ENCODE data around the gene GATA1.

GATA1 gene

DNA sequence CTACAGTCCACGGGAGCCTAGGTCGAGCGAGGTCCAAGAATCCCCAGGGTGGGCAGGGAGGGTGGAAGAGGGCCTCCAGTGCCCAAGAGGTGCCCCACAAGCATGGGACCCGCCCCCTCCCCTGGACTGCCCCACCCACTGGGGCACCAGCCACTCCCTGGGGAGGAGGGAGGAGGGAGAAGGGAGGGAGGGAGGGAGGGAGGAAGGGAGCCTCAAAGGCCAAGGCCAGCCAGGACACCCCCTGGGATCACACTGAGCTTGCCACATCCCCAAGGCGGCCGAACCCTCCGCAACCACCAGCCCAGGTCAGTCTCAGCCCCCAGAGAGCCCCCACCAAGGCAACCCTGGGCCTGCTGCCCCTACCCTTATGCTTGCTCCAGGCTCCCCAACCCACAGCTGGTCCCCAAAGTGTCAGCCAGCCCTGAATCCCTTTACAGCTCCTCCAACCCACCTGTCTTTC lies at the start of gene GATA1:
Gene GATA1, plus strand, starts transcription at position 250 of the 460 bp plus-strand sequence. CDS start 4,520 bp downstream, outside the sequence.
- Histone ChIP-seq H3K36me3 (ENCODE audit: control insufficient read depth in 2 of 2, insufficient read depth in 2 of 2, low read length in 2 of 2) (no peaks in the 10 kb centered on the region), H3K4me1 (ENCODE audit: control insufficient read depth, insufficient read depth, low read length) (no peaks in the 10 kb centered on the region), H3K27ac (ENCODE audit: low read length) (no peak within 1 kb of the TSS), H3K27me3 (ENCODE audit: control insufficient read depth in 1 of 2, insufficient read depth in 2 of 2, low read length in 2 of 2) (peaks cover 0 to 32% of the 10 kb centered on the region in 2 donors), H3K4me3 (ENCODE audit: low read length in 2 of 2) (no peak within 1 kb of the TSS), H3K9me3 (ENCODE audit: control insufficient read depth in 2 of 2, low read length in 2 of 2) (no peaks in the 10 kb centered on the region), H3K9ac (ENCODE audit: low read length in 2 of 2) (no peak within 1 kb of the TSS)

GRCh38 chrX:48736878-48737212 lies 49.5 kb upstream of the GATA1 start:
- Histone ChIP-seq H3K27me3 (ENCODE audit: control insufficient read depth in 1 of 2, insufficient read depth in 2 of 2, low read length in 2 of 2) (peaks cover 0 to 5% of the 10 kb centered on the region in 2 donors), H3K36me3 (ENCODE audit: control insufficient read depth in 2 of 2, insufficient read depth in 2 of 2, low read length in 2 of 2) (no peaks in the 10 kb centered on the region), H3K27ac (ENCODE audit: low read length) (no peak overlapping the region), H3K4me1 (ENCODE audit: control insufficient read depth, insufficient read depth, low read length) (peaks cover 10% of the 10 kb centered on the region), H3K9me3 (ENCODE audit: control insufficient read depth in 2 of 2, low read length in 2 of 2) (no peaks in the 10 kb centered on the region), H3K4me3 (ENCODE audit: low read length in 2 of 2) (peak overlapping the region; percentile 71 to 78), H3K9ac (ENCODE audit: low read length in 2 of 2) (peak overlapping the region in 1 of 2 donors; percentile 38)

DNA sequence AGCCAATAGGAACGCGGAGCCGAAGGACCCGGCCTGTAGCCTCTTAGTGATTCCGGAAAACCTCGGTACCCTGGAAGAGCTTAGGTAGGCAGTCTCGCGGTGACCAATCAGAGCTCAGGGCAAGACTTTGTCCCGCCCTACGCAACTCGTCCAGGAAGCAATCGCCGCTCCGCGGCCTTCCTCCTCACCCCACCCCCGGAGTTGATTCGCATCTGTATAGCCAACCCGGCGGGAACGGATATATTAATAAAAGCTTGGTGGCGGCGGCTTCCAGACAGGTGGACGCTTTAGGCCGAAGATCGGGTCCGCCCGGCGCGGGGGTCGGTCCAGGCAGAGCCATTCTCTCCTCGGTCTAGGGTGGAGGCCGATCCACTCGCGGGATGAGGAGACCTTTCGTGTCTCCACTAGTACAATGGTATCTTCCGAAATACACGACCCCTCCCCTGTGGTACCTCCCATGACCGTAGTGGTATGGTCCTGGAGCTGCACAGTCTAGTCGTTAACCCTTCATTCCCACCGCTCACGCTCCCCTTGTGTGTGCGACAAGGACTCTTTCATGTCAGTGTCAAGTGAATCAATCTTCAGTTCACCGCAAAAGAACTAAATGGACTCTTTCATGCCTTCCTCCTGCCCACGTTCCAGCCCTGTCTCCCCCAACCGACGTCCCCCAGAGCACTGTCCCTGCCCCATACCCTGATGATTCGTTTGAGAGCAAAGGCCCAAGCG lies 49.0 kb upstream of the GATA1 start:
- peak overlapping the region; percentile 86 for H3K27ac ChIP-seq (ENCODE audit: low read length)
- H3K4me1 ChIP-seq (ENCODE audit: control insufficient read depth, insufficient read depth, low read length), result peaks cover 10% of the 10 kb centered on the region
- peak overlapping the region; percentile 78 to 89 for H3K4me3 ChIP-seq (ENCODE audit: low read length in 2 of 2)
- H3K27me3 ChIP-seq (ENCODE audit: control insufficient read depth in 1 of 2, insufficient read depth in 2 of 2, low read length in 2 of 2), result peaks cover 0 to 5% of the 10 kb centered on the region in 2 donors
- H3K36me3 ChIP-seq (ENCODE audit: control insufficient read depth in 2 of 2, insufficient read depth in 2 of 2, low read length in 2 of 2), result no peaks in the 10 kb centered on the region
- peak overlapping the region; percentile 79 to 90 for H3K9ac ChIP-seq (ENCODE audit: low read length in 2 of 2)
- no peaks in the 10 kb centered on the region for H3K9me3 ChIP-seq (ENCODE audit: control insufficient read depth in 2 of 2, low read length in 2 of 2)

DNA sequence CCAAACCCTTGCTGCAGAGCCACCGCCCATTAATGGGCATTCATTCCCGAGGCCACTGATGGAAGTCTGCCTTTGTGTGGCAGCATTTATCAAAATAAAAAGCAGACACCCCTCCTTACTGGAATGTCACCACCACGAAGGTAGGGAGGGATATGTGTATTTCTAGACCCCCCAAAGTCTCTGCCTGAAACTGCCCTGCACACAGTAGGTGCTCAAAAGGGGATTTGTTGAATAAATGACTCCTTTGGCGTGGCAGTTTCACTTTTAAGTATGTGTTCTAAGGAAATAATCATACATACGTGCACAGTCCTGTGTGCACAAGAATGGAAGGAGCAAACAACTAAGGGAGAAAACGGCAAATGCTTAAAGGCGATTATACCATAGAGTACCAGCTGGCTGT lies 48.5 kb upstream of the GATA1 start:
- Histone ChIP-seq H3K27ac (ENCODE audit: low read length) (peak overlapping the region; percentile 86), H3K27me3 (ENCODE audit: control insufficient read depth in 1 of 2, insufficient read depth in 2 of 2, low read length in 2 of 2) (peaks cover 0 to 5% of the 10 kb centered on the region in 2 donors), H3K9ac (ENCODE audit: low read length in 2 of 2) (peak overlapping the region; percentile 79 to 90), H3K36me3 (ENCODE audit: control insufficient read depth in 2 of 2, insufficient read depth in 2 of 2, low read length in 2 of 2) (no peaks in the 10 kb centered on the region), H3K4me1 (ENCODE audit: control insufficient read depth, insufficient read depth, low read length) (peaks cover 10% of the 10 kb centered on the region), H3K4me3 (ENCODE audit: low read length in 2 of 2) (peak overlapping the region; percentile 78 to 89), H3K9me3 (ENCODE audit: control insufficient read depth in 2 of 2, low read length in 2 of 2) (no peaks in the 10 kb centered on the region)

- peaks cover 0 to 5% of the 10 kb centered on the region in 2 donors for H3K27me3 ChIP-seq (ENCODE audit: control insufficient read depth in 1 of 2, insufficient read depth in 2 of 2, low read length in 2 of 2)
These were observed 44.6 kb upstream of the GATA1 start for GRCh38 chrX:48741834-48742233.

DNA sequence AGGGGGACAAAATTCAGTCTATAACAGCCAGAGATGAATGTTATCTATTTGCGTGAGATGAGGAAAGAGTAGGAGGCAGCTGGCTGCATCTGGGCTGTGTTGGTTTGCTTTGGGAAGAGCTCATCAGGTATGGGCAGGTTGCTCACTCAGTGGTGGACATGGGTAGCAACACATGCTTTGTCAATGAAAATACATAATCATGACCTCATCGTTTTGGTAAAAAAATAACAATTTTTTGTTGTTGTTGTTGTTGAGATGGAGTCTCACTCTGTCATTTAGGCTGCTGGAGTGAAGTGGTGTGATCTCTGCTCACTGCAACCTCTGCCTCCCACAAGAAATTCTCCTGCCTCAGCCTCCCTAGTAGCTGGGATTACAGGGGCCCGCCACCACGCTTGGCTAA lies 41.2 kb upstream of the GATA1 start:
- Histone ChIP-seq H3K27me3 (ENCODE audit: control insufficient read depth in 1 of 2, insufficient read depth in 2 of 2, low read length in 2 of 2) (peaks cover 0 to 5% of the 10 kb centered on the region in 2 donors), H3K9ac (ENCODE audit: low read length in 2 of 2) (no peak overlapping the region), H3K9me3 (ENCODE audit: control insufficient read depth in 2 of 2, low read length in 2 of 2) (no peaks in the 10 kb centered on the region), H3K36me3 (ENCODE audit: control insufficient read depth in 2 of 2, insufficient read depth in 2 of 2, low read length in 2 of 2) (no peaks in the 10 kb centered on the region), H3K4me3 (ENCODE audit: low read length in 2 of 2) (no peak overlapping the region), H3K4me1 (ENCODE audit: control insufficient read depth, insufficient read depth, low read length) (no peaks in the 10 kb centered on the region), H3K27ac (ENCODE audit: low read length) (no peak overlapping the region)

More at GRCh38 chrX:48741834-48742233, 44.6 kb upstream of the GATA1 start:
- H3K36me3 ChIP-seq (ENCODE audit: control insufficient read depth in 2 of 2, insufficient read depth in 2 of 2, low read length in 2 of 2), result no peaks in the 10 kb centered on the region
- peaks cover 8% of the 10 kb centered on the region for H3K4me1 ChIP-seq (ENCODE audit: control insufficient read depth, insufficient read depth, low read length)
- no peaks in the 10 kb centered on the region for H3K9me3 ChIP-seq (ENCODE audit: control insufficient read depth in 2 of 2, low read length in 2 of 2)
- H3K4me3 ChIP-seq (ENCODE audit: low read length in 2 of 2), result no peak overlapping the region
- H3K27ac ChIP-seq (ENCODE audit: low read length), result no peak overlapping the region
- no peak overlapping the region for H3K9ac ChIP-seq (ENCODE audit: low read length in 2 of 2)

GRCh38 chrX:48747415-48748016 lies 38.9 kb upstream of the GATA1 start:
- Histone ChIP-seq H3K27me3 (ENCODE audit: control insufficient read depth in 1 of 2, insufficient read depth in 2 of 2, low read length in 2 of 2) (peaks cover 0 to 5% of the 10 kb centered on the region in 2 donors), H3K4me3 (ENCODE audit: low read length in 2 of 2) (no peak overlapping the region), H3K27ac (ENCODE audit: low read length) (no peak overlapping the region), H3K36me3 (ENCODE audit: control insufficient read depth in 2 of 2, insufficient read depth in 2 of 2, low read length in 2 of 2) (no peaks in the 10 kb centered on the region), H3K9ac (ENCODE audit: low read length in 2 of 2) (no peak overlapping the region), H3K9me3 (ENCODE audit: control insufficient read depth in 2 of 2, low read length in 2 of 2) (no peaks in the 10 kb centered on the region), H3K4me1 (ENCODE audit: control insufficient read depth, insufficient read depth, low read length) (no peaks in the 10 kb centered on the region)

DNA sequence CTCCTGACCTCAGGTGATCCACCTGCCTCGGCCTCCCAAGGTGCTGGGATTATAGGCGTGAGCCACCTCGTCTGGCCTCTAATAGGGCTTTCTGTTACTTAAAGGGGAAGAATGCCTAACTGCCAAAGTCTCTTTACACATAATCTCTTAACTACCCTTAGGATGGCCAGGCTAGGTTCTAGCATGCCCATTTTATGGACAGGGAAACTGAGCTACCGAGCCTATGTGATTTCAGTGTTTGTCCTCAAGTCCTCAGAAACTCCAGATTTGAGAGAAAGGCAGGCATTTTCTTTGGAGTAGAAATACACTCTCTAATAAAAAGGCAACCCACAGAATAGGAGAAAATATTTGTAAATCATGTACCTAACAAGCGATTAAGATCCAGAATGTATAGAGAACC lies 37.2 kb upstream of the GATA1 start:
- H3K27me3 ChIP-seq (ENCODE audit: control insufficient read depth in 1 of 2, insufficient read depth in 2 of 2, low read length in 2 of 2), result peaks cover 0 to 12% of the 10 kb centered on the region in 2 donors
- no peaks in the 10 kb centered on the region for H3K9me3 ChIP-seq (ENCODE audit: control insufficient read depth in 2 of 2, low read length in 2 of 2)
- H3K9ac ChIP-seq (ENCODE audit: low read length in 2 of 2), result no peak overlapping the region
- H3K4me1 ChIP-seq (ENCODE audit: control insufficient read depth, insufficient read depth, low read length), result no peaks in the 10 kb centered on the region
- H3K36me3 ChIP-seq (ENCODE audit: control insufficient read depth in 2 of 2, insufficient read depth in 2 of 2, low read length in 2 of 2), result no peaks in the 10 kb centered on the region
- no peak overlapping the region for H3K4me3 ChIP-seq (ENCODE audit: low read length in 2 of 2)
- no peak overlapping the region for H3K27ac ChIP-seq (ENCODE audit: low read length)

DNA sequence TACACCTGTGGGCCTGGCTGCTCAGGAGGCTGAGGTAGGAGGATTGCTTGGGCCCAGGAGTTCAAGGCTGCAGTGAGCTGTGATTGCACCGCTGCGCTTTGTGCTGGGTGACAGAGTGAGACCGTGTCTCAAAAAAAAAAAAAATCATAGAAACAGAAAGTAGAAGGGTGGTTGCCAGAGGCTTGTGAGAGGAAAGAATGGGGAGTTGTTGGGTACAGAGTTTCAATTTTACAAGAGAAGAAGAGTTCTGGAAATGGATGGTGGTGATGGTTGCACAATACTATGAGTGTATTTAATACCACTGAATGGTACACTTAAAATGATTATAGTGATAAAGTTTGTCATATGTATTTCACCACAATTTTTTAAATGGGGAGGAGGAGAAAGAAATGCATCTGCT lies 35.0 kb upstream of the GATA1 start:
- H3K9ac ChIP-seq (ENCODE audit: low read length in 2 of 2), result no peak overlapping the region
- H3K27me3 ChIP-seq (ENCODE audit: control insufficient read depth in 1 of 2, insufficient read depth in 2 of 2, low read length in 2 of 2), result peaks cover 0 to 26% of the 10 kb centered on the region in 2 donors
- no peaks in the 10 kb centered on the region for H3K4me1 ChIP-seq (ENCODE audit: control insufficient read depth, insufficient read depth, low read length)
- no peak overlapping the region for H3K4me3 ChIP-seq (ENCODE audit: low read length in 2 of 2)
- no peak overlapping the region for H3K27ac ChIP-seq (ENCODE audit: low read length)
- no peaks in the 10 kb centered on the region for H3K36me3 ChIP-seq (ENCODE audit: control insufficient read depth in 2 of 2, insufficient read depth in 2 of 2, low read length in 2 of 2)
- H3K9me3 ChIP-seq (ENCODE audit: control insufficient read depth in 2 of 2, low read length in 2 of 2), result no peaks in the 10 kb centered on the region

GRCh38 chrX:48752498-48752897 lies 33.9 kb upstream of the GATA1 start:
- Histone ChIP-seq H3K36me3 (ENCODE audit: control insufficient read depth in 2 of 2, insufficient read depth in 2 of 2, low read length in 2 of 2) (no peaks in the 10 kb centered on the region), H3K9ac (ENCODE audit: low read length in 2 of 2) (no peak overlapping the region), H3K9me3 (ENCODE audit: control insufficient read depth in 2 of 2, low read length in 2 of 2) (no peaks in the 10 kb centered on the region), H3K27ac (ENCODE audit: low read length) (no peak overlapping the region), H3K4me3 (ENCODE audit: low read length in 2 of 2) (no peak overlapping the region), H3K27me3 (ENCODE audit: control insufficient read depth in 1 of 2, insufficient read depth in 2 of 2, low read length in 2 of 2) (peaks cover 0 to 26% of the 10 kb centered on the region in 2 donors), H3K4me1 (ENCODE audit: control insufficient read depth, insufficient read depth, low read length) (no peaks in the 10 kb centered on the region)

GRCh38 chrX:48753708-48754228 lies 32.6 kb upstream of the GATA1 start:
- Histone ChIP-seq H3K36me3 (ENCODE audit: control insufficient read depth in 2 of 2, insufficient read depth in 2 of 2, low read length in 2 of 2) (no peaks in the 10 kb centered on the region), H3K27ac (ENCODE audit: low read length) (no peak overlapping the region), H3K4me3 (ENCODE audit: low read length in 2 of 2) (no peak overlapping the region), H3K9me3 (ENCODE audit: control insufficient read depth in 2 of 2, low read length in 2 of 2) (no peaks in the 10 kb centered on the region), H3K27me3 (ENCODE audit: control insufficient read depth in 1 of 2, insufficient read depth in 2 of 2, low read length in 2 of 2) (peaks cover 0 to 24% of the 10 kb centered on the region in 2 donors), H3K9ac (ENCODE audit: low read length in 2 of 2) (no peak overlapping the region), H3K4me1 (ENCODE audit: control insufficient read depth, insufficient read depth, low read length) (no peaks in the 10 kb centered on the region)
